ENCODE measurements around the gene TDRD9. TPM values are rescaled to one million over a fixed set of nuclear protein-coding genes. Genes with fewer than 3 reads are reported as not detected.

TDRD9 gene
- polyA plus RNA-seq, 4 donors = 0.27 to 0.89 (median 0.45) TPM

- no peak overlapping the region for H3K4me3 ChIP-seq (ENCODE audit: low read depth in 1 of 3, low read length in 3 of 3)
- 75 to 78% (median 77%) methylated on average over 10 of the region's 10 CpGs for WGBS, 3 donors
- no peaks in the 10 kb centered on the region for H3K36me3 ChIP-seq (ENCODE audit: control insufficient read depth in 3 of 3, insufficient read depth in 2 of 3, low read depth in 1 of 3, low read length in 3 of 3)
- H3K4me1 ChIP-seq (ENCODE audit: control insufficient read depth in 3 of 3, insufficient read depth in 2 of 3, low read depth in 1 of 3, low read length in 2 of 3) = peaks cover 2 to 50% (median 6%) of the 10 kb centered on the region in 3 donors
- no peaks in the 10 kb centered on the region for H3K9me3 ChIP-seq (ENCODE audit: control insufficient read depth in 2 of 2, insufficient read depth in 1 of 2, low read depth in 1 of 2, low read length in 1 of 2)
- peak overlapping the region in 1 of 3 donors; percentile 84 for H3K27ac ChIP-seq (ENCODE audit: low read depth in 1 of 3, low read length in 2 of 3)
- H3K27me3 ChIP-seq (ENCODE audit: control insufficient read depth in 3 of 3, insufficient read depth in 3 of 3, low read length in 3 of 3) = no peaks in the 10 kb centered on the region
- no peak for DNase-seq
- no peak for FAIRE-seq
These were observed 38.2 kb upstream of the TDRD9 start for GRCh38 chr14:103890052-103890371.

GRCh38 chr14:103890821-103891666 lies 37.2 kb upstream of the TDRD9 start:
- DNase-seq = no peak
- Histone ChIP-seq H3K9me3 (ENCODE audit: control insufficient read depth in 2 of 2, insufficient read depth in 1 of 2, low read depth in 1 of 2, low read length in 1 of 2) (no peaks in the 10 kb centered on the region), H3K4me1 (ENCODE audit: control insufficient read depth in 3 of 3, insufficient read depth in 2 of 3, low read depth in 1 of 3, low read length in 2 of 3) (peaks cover 5 to 41% (median 6%) of the 10 kb centered on the region in 3 donors), H3K27ac (ENCODE audit: low read depth in 1 of 3, low read length in 2 of 3) (peak overlapping the region in 1 of 3 donors; percentile 24), H3K4me3 (ENCODE audit: low read depth in 1 of 3, low read length in 3 of 3) (no peak overlapping the region), H3K27me3 (ENCODE audit: control insufficient read depth in 3 of 3, insufficient read depth in 3 of 3, low read length in 3 of 3) (no peaks in the 10 kb centered on the region), H3K36me3 (ENCODE audit: control insufficient read depth in 3 of 3, insufficient read depth in 2 of 3, low read depth in 1 of 3, low read length in 3 of 3) (no peaks in the 10 kb centered on the region)
- no peak for FAIRE-seq
- WGBS, 3 donors = 52 to 66% (median 60%) methylated on average over 17 to 18 of the region's 18 CpGs

- WGBS, 3 donors = 86 to 92% (median 87%) methylated on average over 15 of the region's 15 CpGs
- no peak for FAIRE-seq
- H3K36me3 ChIP-seq (ENCODE audit: control insufficient read depth in 3 of 3, insufficient read depth in 2 of 3, low read depth in 1 of 3, low read length in 3 of 3) = no peaks in the 10 kb centered on the region
- DNase-seq = no peak
- no peak overlapping the region for H3K4me3 ChIP-seq (ENCODE audit: low read depth in 1 of 3, low read length in 3 of 3)
- H3K9me3 ChIP-seq (ENCODE audit: control insufficient read depth in 2 of 2, insufficient read depth in 1 of 2, low read depth in 1 of 2, low read length in 1 of 2) = no peaks in the 10 kb centered on the region
- H3K27me3 ChIP-seq (ENCODE audit: control insufficient read depth in 3 of 3, insufficient read depth in 3 of 3, low read length in 3 of 3) = no peaks in the 10 kb centered on the region
- no peak overlapping the region for H3K27ac ChIP-seq (ENCODE audit: low read depth in 1 of 3, low read length in 2 of 3)
- H3K4me1 ChIP-seq (ENCODE audit: control insufficient read depth in 3 of 3, insufficient read depth in 2 of 3, low read depth in 1 of 3, low read length in 2 of 3) = peaks cover 8 to 39% (median 10%) of the 10 kb centered on the region in 3 donors
These were observed 36.5 kb upstream of the TDRD9 start for GRCh38 chr14:103891667-103892215.

GRCh38 chr14:103892247-103892646 lies 36.0 kb upstream of the TDRD9 start:
- WGBS, 3 donors = 84 to 87% (median 85%) methylated on average over 8 of the region's 8 CpGs
- no peaks in the 10 kb centered on the region for H3K36me3 ChIP-seq (ENCODE audit: control insufficient read depth in 3 of 3, insufficient read depth in 2 of 3, low read depth in 1 of 3, low read length in 3 of 3)
- DNase-seq (no peak), FAIRE-seq (no peak)
- H3K4me3 ChIP-seq (ENCODE audit: low read depth in 1 of 3, low read length in 3 of 3) = no peak overlapping the region
- H3K9me3 ChIP-seq (ENCODE audit: control insufficient read depth in 2 of 2, insufficient read depth in 1 of 2, low read depth in 1 of 2, low read length in 1 of 2) = no peaks in the 10 kb centered on the region
- no peak overlapping the region for H3K27ac ChIP-seq (ENCODE audit: low read depth in 1 of 3, low read length in 2 of 3)
- peaks cover 8 to 37% (median 10%) of the 10 kb centered on the region in 3 donors for H3K4me1 ChIP-seq (ENCODE audit: control insufficient read depth in 3 of 3, insufficient read depth in 2 of 3, low read depth in 1 of 3, low read length in 2 of 3)
- no peaks in the 10 kb centered on the region for H3K27me3 ChIP-seq (ENCODE audit: control insufficient read depth in 3 of 3, insufficient read depth in 3 of 3, low read length in 3 of 3)

GRCh38 chr14:103894034-103894722 lies 34.1 kb upstream of the TDRD9 start:
- DNase-seq = peak in 1 of 2 donors; percentile 80
- 33 to 59% (median 41%) methylated on average over 20 to 26 of the region's 26 CpGs for WGBS, 3 donors
- H3K9me3 ChIP-seq (ENCODE audit: control insufficient read depth in 2 of 2, insufficient read depth in 1 of 2, low read depth in 1 of 2, low read length in 1 of 2) = no peaks in the 10 kb centered on the region
- FAIRE-seq = no peak
- no peak overlapping the region for H3K4me3 ChIP-seq (ENCODE audit: low read depth in 1 of 3, low read length in 3 of 3)
- peak overlapping the region in 2 of 3 donors; percentile 41 to 53 for H3K27ac ChIP-seq (ENCODE audit: low read depth in 1 of 3, low read length in 2 of 3)
- H3K27me3 ChIP-seq (ENCODE audit: control insufficient read depth in 3 of 3, insufficient read depth in 3 of 3, low read length in 3 of 3) = no peaks in the 10 kb centered on the region
- H3K36me3 ChIP-seq (ENCODE audit: control insufficient read depth in 3 of 3, insufficient read depth in 2 of 3, low read depth in 1 of 3, low read length in 3 of 3) = no peaks in the 10 kb centered on the region
- peaks cover 8 to 40% (median 14%) of the 10 kb centered on the region in 3 donors for H3K4me1 ChIP-seq (ENCODE audit: control insufficient read depth in 3 of 3, insufficient read depth in 2 of 3, low read depth in 1 of 3, low read length in 2 of 3)

GRCh38 chr14:103894723-103895059 lies 33.6 kb upstream of the TDRD9 start:
- Histone ChIP-seq H3K4me3 (ENCODE audit: low read depth in 1 of 3, low read length in 3 of 3) (no peak overlapping the region), H3K9me3 (ENCODE audit: control insufficient read depth in 2 of 2, insufficient read depth in 1 of 2, low read depth in 1 of 2, low read length in 1 of 2) (no peaks in the 10 kb centered on the region), H3K27ac (ENCODE audit: low read depth in 1 of 3, low read length in 2 of 3) (peak overlapping the region in 2 of 3 donors; percentile 41 to 53), H3K4me1 (ENCODE audit: control insufficient read depth in 3 of 3, insufficient read depth in 2 of 3, low read depth in 1 of 3, low read length in 2 of 3) (peaks cover 4 to 41% (median 16%) of the 10 kb centered on the region in 3 donors), H3K36me3 (ENCODE audit: control insufficient read depth in 3 of 3, insufficient read depth in 2 of 3, low read depth in 1 of 3, low read length in 3 of 3) (no peaks in the 10 kb centered on the region), H3K27me3 (ENCODE audit: control insufficient read depth in 3 of 3, insufficient read depth in 3 of 3, low read length in 3 of 3) (no peaks in the 10 kb centered on the region)
- FAIRE-seq (no peak), DNase-seq (no peak)
- WGBS, 3 donors = 18 to 66% (median 35%) methylated on average over 7 of the region's 7 CpGs

- Histone ChIP-seq H3K4me1 (ENCODE audit: control insufficient read depth in 3 of 3, insufficient read depth in 2 of 3, low read depth in 1 of 3, low read length in 2 of 3) (peaks cover 2 to 41% (median 16%) of the 10 kb centered on the region in 3 donors), H3K27me3 (ENCODE audit: control insufficient read depth in 3 of 3, insufficient read depth in 3 of 3, low read length in 3 of 3) (no peaks in the 10 kb centered on the region), H3K9me3 (ENCODE audit: control insufficient read depth in 2 of 2, insufficient read depth in 1 of 2, low read depth in 1 of 2, low read length in 1 of 2) (no peaks in the 10 kb centered on the region), H3K27ac (ENCODE audit: low read depth in 1 of 3, low read length in 2 of 3) (peak overlapping the region; percentile 64 to 92 (median 78)), H3K4me3 (ENCODE audit: low read depth in 1 of 3, low read length in 3 of 3) (no peak overlapping the region), H3K36me3 (ENCODE audit: control insufficient read depth in 3 of 3, insufficient read depth in 2 of 3, low read depth in 1 of 3, low read length in 3 of 3) (no peaks in the 10 kb centered on the region)
- FAIRE-seq (no peak), DNase-seq (no peak)
- 55 to 61% (median 57%) methylated on average over 6 of the region's 6 CpGs for WGBS, 3 donors
These were observed 31.7 kb upstream of the TDRD9 start for GRCh38 chr14:103896578-103896977.

GRCh38 chr14:103897075-103897947 lies 30.9 kb upstream of the TDRD9 start:
- FAIRE-seq (no peak), DNase-seq (peak; percentile 91 to 98)
- Histone ChIP-seq H3K36me3 (ENCODE audit: control insufficient read depth in 3 of 3, insufficient read depth in 2 of 3, low read depth in 1 of 3, low read length in 3 of 3) (no peaks in the 10 kb centered on the region), H3K27ac (ENCODE audit: low read depth in 1 of 3, low read length in 2 of 3) (peak overlapping the region; percentile 49 to 92 (median 64)), H3K4me1 (ENCODE audit: control insufficient read depth in 3 of 3, insufficient read depth in 2 of 3, low read depth in 1 of 3, low read length in 2 of 3) (peaks cover 2 to 41% (median 16%) of the 10 kb centered on the region in 3 donors), H3K4me3 (ENCODE audit: low read depth in 1 of 3, low read length in 3 of 3) (no peak overlapping the region), H3K27me3 (ENCODE audit: control insufficient read depth in 3 of 3, insufficient read depth in 3 of 3, low read length in 3 of 3) (no peaks in the 10 kb centered on the region), H3K9me3 (ENCODE audit: control insufficient read depth in 2 of 2, insufficient read depth in 1 of 2, low read depth in 1 of 2, low read length in 1 of 2) (no peaks in the 10 kb centered on the region)
- 36 to 68% (median 50%) methylated on average over 27 of the region's 27 CpGs for WGBS, 3 donors
